ENCODE measurements around the gene IRF4.

IRF4 gene

DNA sequence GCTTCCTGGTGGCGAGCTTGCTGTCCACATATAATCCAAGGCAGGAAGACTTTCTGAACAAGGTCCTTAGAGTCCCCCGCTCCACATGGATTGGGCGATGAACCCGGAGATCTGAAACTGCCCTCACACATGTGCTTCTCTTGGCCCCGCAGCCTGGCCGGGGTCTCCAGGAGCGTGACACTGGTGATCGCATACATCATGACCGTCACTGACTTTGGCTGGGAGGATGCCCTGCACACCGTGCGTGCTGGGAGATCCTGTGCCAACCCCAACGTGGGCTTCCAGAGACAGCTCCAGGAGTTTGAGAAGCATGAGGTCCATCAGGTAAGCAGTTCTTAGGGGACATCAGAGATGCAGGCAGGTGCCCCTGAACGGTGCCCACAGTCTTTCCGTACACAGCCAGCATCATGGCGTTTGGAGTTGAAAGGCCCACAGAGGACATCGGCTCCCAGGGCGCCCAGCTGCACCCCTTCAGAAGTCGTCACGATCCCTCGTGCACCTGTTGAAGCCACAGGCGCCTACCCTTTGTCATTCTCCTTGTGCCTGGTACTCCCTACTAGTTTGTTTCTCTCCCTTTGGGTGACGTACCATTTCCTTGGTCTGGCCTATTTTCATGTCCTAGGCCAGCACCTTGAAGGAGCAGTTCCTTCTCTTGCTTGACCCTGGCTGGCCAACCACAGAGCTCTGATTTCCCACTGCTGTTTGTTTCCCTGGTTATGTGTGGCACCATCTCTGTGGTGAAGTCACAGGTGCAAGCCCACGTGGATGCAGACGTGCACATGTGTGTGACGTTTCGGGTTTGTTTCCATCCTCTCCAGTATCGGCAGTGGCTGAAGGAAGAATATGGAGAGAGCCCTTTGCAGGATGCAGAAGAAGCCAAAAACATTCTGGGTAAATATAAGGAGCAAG is 43.3 kb upstream of the IRF4 start:
- Histone ChIP-seq H3K4me3 (ENCODE audit: low read depth, low read length) (no peak overlapping the region), H3K36me3 (ENCODE audit: insufficient read depth, low read length) (no peaks in the 10 kb centered on the region), H3K4me1 (ENCODE audit: control insufficient read depth, insufficient read depth, low read length, unreplicated experiment) (no peaks in the 10 kb centered on the region), H2AFZ (ENCODE audit: low read length, unreplicated experiment) (no peak overlapping the region), H3K27me3 (ENCODE audit: insufficient read depth, low read length) (no peaks in the 10 kb centered on the region), H3K27ac (ENCODE audit: low read depth, low read length) (no peak overlapping the region), H3K79me2 (ENCODE audit: control insufficient read depth, insufficient read depth, low read length, unreplicated experiment) (no peaks in the 10 kb centered on the region)

DNA sequence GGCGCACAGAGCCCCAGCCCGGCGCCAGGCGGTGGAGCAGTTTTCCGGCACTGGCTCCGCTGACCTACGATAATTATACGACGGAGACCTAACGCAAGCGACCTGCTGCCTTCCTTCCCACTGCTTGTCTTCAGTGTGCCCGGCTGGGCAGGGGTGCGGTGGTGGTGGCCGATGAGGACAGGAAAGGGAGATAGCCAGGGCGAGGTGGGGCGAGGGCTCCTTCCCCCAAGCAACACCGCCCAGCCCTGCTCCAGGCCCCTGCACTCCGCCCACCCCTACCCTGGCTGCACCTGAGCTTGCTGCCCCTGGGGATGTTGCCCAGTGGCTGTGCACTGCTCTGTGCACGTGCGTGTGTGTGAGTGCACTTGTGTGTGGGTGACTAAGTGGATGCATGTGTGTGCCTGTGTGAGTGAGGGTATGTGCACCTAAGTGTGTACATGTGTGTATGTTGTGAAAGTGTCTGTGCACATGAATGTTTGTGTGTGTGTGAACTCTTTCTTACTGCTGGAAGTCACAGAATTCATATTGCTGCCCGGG is 42.6 kb upstream of the IRF4 start:
- Histone ChIP-seq H2AFZ (ENCODE audit: low read length, unreplicated experiment) (no peak overlapping the region), H3K4me3 (ENCODE audit: low read depth, low read length) (no peak overlapping the region), H3K27me3 (ENCODE audit: insufficient read depth, low read length) (no peaks in the 10 kb centered on the region), H3K27ac (ENCODE audit: low read depth, low read length) (no peak overlapping the region), H3K36me3 (ENCODE audit: insufficient read depth, low read length) (no peaks in the 10 kb centered on the region), H3K4me1 (ENCODE audit: control insufficient read depth, insufficient read depth, low read length, unreplicated experiment) (no peaks in the 10 kb centered on the region), H3K79me2 (ENCODE audit: control insufficient read depth, insufficient read depth, low read length, unreplicated experiment) (no peaks in the 10 kb centered on the region)

DNA sequence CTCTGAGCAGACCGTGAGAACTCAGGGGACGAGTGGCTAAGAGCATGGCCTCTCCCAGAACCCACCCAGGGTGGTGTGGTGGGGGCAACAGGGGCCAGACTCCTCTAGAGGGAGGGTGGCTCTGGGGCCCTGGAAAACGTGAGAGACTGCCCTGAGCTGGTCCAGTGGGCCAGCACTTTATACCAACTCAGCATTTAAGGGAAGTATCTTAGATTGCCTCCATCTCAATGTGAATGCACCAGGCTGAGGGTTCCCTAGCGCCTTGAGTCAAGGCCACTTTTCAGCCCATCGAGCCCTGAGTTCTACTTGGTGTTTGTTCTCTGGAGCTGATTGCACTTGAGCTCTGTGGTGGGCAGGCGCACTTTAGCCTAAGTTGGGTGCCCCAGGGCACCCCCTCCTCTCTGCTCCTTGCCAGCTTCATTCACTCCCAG is 42.0 kb upstream of the IRF4 start:
- no peak overlapping the region for H3K27ac ChIP-seq (ENCODE audit: low read depth, low read length)
- no peaks in the 10 kb centered on the region for H3K4me1 ChIP-seq (ENCODE audit: control insufficient read depth, insufficient read depth, low read length, unreplicated experiment)
- H2AFZ ChIP-seq (ENCODE audit: low read length, unreplicated experiment): no peak overlapping the region
- H3K27me3 ChIP-seq (ENCODE audit: insufficient read depth, low read length): no peaks in the 10 kb centered on the region
- H3K36me3 ChIP-seq (ENCODE audit: insufficient read depth, low read length): no peaks in the 10 kb centered on the region
- no peak overlapping the region for H3K4me3 ChIP-seq (ENCODE audit: low read depth, low read length)
- H3K79me2 ChIP-seq (ENCODE audit: control insufficient read depth, insufficient read depth, low read length, unreplicated experiment): no peaks in the 10 kb centered on the region

DNA sequence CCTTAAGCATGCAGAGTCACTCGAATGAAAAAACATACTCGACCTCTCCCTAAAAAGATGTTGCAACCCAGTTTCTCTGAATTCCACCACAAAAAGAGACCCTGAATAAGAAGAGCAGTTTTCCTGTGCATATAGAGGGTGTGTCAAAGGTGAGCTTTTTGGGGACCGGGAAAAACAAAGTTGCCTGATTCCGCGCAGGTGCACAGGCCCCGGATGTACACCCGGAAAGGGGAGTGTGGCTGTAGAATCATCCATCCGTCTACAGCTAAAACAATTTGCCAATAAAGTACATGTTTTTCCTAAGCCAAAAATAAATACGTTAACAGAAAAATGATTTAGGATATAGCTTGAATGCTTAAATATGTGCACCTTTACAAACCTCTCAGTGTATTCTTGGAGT is 41.2 kb upstream of the IRF4 start:
- H3K4me1 ChIP-seq (ENCODE audit: control insufficient read depth, insufficient read depth, low read length, unreplicated experiment): no peaks in the 10 kb centered on the region
- H3K79me2 ChIP-seq (ENCODE audit: control insufficient read depth, insufficient read depth, low read length, unreplicated experiment): no peaks in the 10 kb centered on the region
- no peaks in the 10 kb centered on the region for H3K36me3 ChIP-seq (ENCODE audit: insufficient read depth, low read length)
- no peaks in the 10 kb centered on the region for H3K27me3 ChIP-seq (ENCODE audit: insufficient read depth, low read length)
- H2AFZ ChIP-seq (ENCODE audit: low read length, unreplicated experiment): no peak overlapping the region
- no peak overlapping the region for H3K4me3 ChIP-seq (ENCODE audit: low read depth, low read length)
- H3K27ac ChIP-seq (ENCODE audit: low read depth, low read length): no peak overlapping the region

DNA sequence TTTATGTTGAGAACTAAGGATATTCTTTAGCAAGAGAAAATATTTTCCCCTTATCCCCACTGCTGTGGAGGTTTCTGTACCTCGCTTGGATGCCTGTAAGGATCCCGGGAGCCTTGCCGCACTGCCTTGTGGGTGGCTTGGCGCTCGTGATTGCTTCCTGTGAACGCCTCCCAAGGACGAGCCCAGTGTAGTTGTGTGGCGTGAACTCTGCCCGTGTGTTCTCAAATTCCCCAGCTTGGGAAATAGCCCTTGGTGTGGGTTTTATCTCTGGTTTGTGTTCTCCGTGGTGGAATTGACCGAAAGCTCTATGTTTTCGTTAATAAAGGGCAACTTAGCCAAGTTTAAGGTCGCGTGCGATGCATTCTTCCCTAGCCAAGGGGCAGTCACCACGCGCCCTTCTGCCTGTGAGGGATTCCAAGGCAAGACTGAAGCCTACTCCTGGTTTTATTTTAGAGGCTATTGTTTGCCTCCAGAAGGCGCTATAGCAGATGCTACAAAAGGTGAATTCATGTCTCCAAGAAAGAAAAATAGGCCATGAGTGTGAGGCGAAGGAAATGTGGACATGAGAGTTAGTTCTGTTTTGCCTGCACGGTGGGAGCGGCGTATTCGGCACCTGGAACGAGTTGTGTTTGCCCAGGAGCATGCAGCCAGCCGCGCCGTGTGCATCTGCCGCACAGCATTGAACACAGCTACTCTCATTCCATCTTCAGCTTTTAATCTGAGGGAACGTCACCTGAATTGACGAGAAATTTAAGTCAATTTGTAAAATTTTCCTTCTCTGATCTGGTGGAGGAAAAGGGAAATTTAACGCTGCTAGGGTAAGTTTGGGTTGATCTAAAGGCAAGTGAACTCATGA is 40.3 kb upstream of the IRF4 start:
- H3K36me3 ChIP-seq (ENCODE audit: insufficient read depth, low read length): no peaks in the 10 kb centered on the region
- H3K27ac ChIP-seq (ENCODE audit: low read depth, low read length): no peak overlapping the region
- H2AFZ ChIP-seq (ENCODE audit: low read length, unreplicated experiment): no peak overlapping the region
- no peaks in the 10 kb centered on the region for H3K27me3 ChIP-seq (ENCODE audit: insufficient read depth, low read length)
- no peaks in the 10 kb centered on the region for H3K4me1 ChIP-seq (ENCODE audit: control insufficient read depth, insufficient read depth, low read length, unreplicated experiment)
- H3K4me3 ChIP-seq (ENCODE audit: low read depth, low read length): no peak overlapping the region
- no peaks in the 10 kb centered on the region for H3K79me2 ChIP-seq (ENCODE audit: control insufficient read depth, insufficient read depth, low read length, unreplicated experiment)

DNA sequence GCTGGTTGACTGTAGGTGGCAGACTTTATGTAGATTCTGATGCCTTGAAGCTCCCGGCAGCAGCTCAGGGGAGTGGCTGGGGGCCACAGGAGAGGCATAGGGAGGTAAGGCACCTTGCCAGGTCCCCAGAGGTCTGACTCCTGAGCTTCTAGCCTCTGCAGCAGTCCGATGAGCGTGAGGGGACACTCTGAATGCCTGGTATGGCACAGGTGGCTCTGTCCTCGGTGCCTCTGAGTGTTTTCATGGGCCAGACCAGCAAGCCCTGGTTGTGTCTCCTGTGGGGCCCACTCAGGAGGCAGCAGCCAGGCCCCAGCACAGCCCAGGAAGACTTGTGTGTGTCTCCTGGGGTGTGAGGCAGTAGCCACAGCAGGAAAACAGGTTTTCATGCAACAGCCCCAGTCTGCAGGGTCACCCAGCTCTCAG is 39.7 kb upstream of the IRF4 start:
- Histone ChIP-seq H3K36me3 (ENCODE audit: insufficient read depth, low read length) (no peaks in the 10 kb centered on the region), H3K4me3 (ENCODE audit: low read depth, low read length) (no peak overlapping the region), H3K4me1 (ENCODE audit: control insufficient read depth, insufficient read depth, low read length, unreplicated experiment) (no peaks in the 10 kb centered on the region), H3K79me2 (ENCODE audit: control insufficient read depth, insufficient read depth, low read length, unreplicated experiment) (no peaks in the 10 kb centered on the region), H3K27ac (ENCODE audit: low read depth, low read length) (no peak overlapping the region), H3K27me3 (ENCODE audit: insufficient read depth, low read length) (no peaks in the 10 kb centered on the region), H2AFZ (ENCODE audit: low read length, unreplicated experiment) (no peak overlapping the region)

DNA sequence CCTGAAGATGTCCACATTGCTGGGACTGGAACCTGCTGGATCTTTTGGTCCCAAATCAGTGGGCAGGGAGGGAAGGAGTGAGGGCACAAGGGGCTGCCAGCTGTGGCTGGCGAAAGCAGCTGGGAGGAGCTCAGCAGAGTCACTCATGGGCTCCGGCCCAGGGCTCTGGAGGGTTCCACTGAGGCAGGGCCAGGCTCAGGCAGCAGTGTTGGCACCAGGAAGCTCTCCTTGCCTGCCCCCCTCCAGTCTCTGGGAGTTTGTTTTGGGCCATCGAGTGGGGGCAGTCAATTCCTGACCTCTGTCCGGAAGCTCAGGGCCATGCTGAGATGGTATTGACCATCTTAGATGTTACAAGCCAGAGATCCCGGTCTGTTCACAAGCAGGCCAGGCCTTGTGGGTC is 39.1 kb upstream of the IRF4 start:
- no peaks in the 10 kb centered on the region for H3K4me1 ChIP-seq (ENCODE audit: control insufficient read depth, insufficient read depth, low read length, unreplicated experiment)
- H3K4me3 ChIP-seq (ENCODE audit: low read depth, low read length): no peak overlapping the region
- H3K27me3 ChIP-seq (ENCODE audit: insufficient read depth, low read length): no peaks in the 10 kb centered on the region
- no peak overlapping the region for H2AFZ ChIP-seq (ENCODE audit: low read length, unreplicated experiment)
- no peaks in the 10 kb centered on the region for H3K79me2 ChIP-seq (ENCODE audit: control insufficient read depth, insufficient read depth, low read length, unreplicated experiment)
- H3K36me3 ChIP-seq (ENCODE audit: insufficient read depth, low read length): no peaks in the 10 kb centered on the region
- no peak overlapping the region for H3K27ac ChIP-seq (ENCODE audit: low read depth, low read length)

DNA sequence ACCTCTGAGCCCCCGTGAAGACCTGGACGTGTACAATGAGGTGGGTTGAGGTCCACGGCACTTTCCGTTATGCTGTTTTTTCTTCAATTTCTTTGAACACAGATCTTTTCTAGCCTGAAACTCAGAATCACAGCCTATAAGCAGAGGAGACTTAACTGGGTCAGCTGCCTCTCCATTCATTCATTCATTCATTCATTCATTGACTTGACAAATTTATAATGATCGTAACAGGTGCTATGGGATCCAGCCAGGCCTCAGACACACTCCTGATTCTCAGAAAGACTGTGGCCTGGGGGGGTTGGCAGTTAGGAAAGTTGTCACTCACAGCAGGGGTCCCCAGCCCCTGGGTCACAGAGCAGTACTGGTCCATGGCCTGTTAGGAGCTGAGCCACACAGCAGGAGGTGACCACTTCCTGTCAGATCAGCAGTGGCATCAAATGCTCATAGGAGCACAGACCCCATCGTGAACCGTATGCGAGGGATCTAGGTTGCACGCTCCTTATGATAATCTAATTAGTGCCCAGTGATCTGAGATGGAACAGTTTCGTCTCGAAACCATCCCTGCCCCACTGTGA is 38.6 kb upstream of the IRF4 start:
- Histone ChIP-seq H2AFZ (ENCODE audit: low read length, unreplicated experiment) (no peak overlapping the region), H3K36me3 (ENCODE audit: insufficient read depth, low read length) (no peaks in the 10 kb centered on the region), H3K27ac (ENCODE audit: low read depth, low read length) (no peak overlapping the region), H3K79me2 (ENCODE audit: control insufficient read depth, insufficient read depth, low read length, unreplicated experiment) (no peaks in the 10 kb centered on the region), H3K4me1 (ENCODE audit: control insufficient read depth, insufficient read depth, low read length, unreplicated experiment) (no peaks in the 10 kb centered on the region), H3K4me3 (ENCODE audit: low read depth, low read length) (no peak overlapping the region), H3K27me3 (ENCODE audit: insufficient read depth, low read length) (no peaks in the 10 kb centered on the region)

DNA sequence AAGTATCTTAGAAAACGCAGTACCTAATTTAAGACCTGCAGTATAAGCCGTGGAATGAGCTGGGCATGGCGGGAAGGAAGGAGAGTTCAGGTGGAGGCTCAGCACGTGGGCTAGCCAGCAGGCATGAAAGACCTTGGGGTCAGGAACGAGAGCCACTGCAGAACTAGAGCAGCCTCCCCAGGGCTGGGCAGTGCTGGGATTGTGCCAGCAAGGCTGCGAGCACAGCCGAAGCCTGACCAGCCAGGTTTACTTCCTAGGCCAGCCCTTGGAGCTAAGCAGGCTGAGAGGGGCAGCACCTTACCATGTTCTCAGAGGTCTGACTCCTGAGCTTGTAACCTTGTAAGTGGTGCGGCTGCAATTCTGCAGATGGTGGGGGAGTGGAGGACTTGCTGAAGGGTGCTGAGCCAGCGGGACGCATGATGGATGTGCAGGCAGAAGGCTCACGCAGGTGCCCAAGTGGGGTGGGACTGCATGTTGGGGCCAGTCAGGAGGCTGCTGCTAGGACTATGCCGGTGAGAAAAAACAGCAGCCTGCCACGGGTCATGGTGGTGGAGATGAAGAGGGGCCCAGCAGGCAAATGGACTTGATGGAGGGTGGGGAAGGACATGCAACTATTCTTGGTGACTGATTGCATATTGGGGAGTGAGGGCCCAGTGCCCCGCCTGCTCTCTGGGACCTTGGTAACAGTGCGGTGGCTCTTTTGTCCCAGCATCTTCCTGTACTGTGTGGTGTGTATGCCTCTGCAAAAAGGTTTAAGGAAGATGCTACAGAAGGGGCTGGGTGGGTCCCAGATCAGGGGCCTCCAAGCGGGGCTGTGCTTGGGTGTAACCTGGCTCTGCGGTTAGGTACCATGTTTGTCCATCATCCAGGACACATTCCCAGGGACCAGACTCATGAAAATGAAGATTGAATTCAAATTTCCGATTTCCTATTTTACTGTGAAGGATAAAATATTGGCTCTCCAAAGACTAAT is 37.6 kb upstream of the IRF4 start:
- H3K4me1 ChIP-seq (ENCODE audit: control insufficient read depth, insufficient read depth, low read length, unreplicated experiment): no peaks in the 10 kb centered on the region
- H2AFZ ChIP-seq (ENCODE audit: low read length, unreplicated experiment): no peak overlapping the region
- no peak overlapping the region for H3K27ac ChIP-seq (ENCODE audit: low read depth, low read length)
- H3K4me3 ChIP-seq (ENCODE audit: low read depth, low read length): no peak overlapping the region
- no peaks in the 10 kb centered on the region for H3K27me3 ChIP-seq (ENCODE audit: insufficient read depth, low read length)
- no peaks in the 10 kb centered on the region for H3K79me2 ChIP-seq (ENCODE audit: control insufficient read depth, insufficient read depth, low read length, unreplicated experiment)
- H3K36me3 ChIP-seq (ENCODE audit: insufficient read depth, low read length): no peaks in the 10 kb centered on the region

All from ACC112 (cell line).